GM12873 (cell line): ENCODE measurements around the gene ASAP2.

ENCODE experiments used
- TF ChIP-seq, protein P1 (sequence below): IDR thresholded peaks from 2 replicates; pipeline ENCODE4 v1.5.1; 2012; ENCODE audit warnings: low read depth, mild to moderate bottlenecking, moderate library complexity, low read length, control low read depth; ENCODE audit not compliant: insufficient read depth; ENCODE audit errors: missing control alignments

ASAP2 gene

DNA sequence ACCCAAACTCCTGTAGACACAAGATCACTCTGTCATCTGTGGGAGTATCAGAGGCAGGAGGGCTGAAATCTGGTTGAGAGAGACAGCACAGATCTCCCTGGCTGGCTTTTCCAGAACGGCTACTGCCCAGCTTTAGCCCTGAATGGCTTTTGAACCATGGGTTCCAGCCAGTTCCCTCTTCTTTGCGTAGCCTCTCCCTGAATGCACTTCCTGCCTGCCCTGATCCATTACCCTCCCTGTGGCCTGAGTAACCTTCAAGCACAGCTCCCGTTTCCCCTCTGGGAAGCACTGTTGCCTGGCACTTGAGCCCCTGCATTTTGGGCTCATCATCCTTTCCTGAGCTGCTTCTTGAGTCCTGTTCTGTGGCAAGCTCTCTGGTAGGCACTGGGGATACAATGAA, 68.8 kb downstream of the ASAP2 start:
- TF ChIP-seq, protein P1, sequence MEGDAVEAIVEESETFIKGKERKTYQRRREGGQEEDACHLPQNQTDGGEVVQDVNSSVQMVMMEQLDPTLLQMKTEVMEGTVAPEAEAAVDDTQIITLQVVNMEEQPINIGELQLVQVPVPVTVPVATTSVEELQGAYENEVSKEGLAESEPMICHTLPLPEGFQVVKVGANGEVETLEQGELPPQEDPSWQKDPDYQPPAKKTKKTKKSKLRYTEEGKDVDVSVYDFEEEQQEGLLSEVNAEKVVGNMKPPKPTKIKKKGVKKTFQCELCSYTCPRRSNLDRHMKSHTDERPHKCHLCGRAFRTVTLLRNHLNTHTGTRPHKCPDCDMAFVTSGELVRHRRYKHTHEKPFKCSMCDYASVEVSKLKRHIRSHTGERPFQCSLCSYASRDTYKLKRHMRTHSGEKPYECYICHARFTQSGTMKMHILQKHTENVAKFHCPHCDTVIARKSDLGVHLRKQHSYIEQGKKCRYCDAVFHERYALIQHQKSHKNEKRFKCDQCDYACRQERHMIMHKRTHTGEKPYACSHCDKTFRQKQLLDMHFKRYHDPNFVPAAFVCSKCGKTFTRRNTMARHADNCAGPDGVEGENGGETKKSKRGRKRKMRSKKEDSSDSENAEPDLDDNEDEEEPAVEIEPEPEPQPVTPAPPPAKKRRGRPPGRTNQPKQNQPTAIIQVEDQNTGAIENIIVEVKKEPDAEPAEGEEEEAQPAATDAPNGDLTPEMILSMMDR, result no peak

DNA sequence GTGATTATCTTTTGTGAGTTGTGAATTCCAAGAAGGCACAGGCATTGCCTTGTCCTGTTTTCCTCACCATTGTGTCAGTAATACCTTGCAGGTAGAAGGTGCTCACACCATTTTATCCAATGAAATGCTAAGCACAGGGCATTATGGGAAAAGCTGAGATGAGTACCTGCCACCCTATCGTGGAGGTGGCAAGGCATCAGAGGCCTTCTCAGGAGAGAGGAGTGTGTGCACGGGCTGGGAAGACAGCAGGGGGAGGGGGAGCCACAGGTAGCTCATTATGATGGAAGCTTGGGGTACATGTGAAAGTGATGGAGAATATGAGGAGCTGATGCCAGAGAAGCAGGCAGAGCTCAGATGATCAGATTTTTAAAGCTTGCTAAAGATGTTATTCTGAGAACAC, 69.5 kb downstream of the ASAP2 start:
- TF ChIP-seq, protein P1, result no peak

DNA sequence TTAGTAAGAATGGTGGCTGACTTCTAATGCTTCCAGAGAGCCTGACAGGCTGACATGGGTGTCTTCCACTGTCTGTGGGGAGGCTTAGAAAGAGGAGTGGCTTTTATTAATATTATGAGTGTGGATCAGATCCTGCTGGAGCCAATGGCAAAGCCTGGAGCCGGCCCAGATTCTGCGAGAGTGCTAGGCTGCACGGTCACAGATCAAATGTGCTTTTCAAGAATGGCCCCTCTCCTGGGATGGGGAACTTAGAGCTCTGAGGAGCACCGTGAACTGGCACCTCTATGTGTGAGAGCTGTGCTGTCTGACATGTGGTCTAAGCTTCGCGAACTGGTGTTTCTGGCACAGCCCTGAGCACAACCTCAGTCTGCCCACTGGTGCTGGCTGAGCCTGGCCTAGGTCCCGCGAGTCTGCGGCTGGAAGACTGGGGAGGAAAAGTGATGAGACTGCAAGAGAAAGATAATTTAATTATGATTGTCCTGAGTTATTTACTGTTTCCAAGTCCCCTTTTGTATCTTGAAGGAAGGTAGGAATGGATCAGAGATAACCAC, 70.4 kb downstream of the ASAP2 start:
- TF ChIP-seq, protein P1, result no peak

DNA sequence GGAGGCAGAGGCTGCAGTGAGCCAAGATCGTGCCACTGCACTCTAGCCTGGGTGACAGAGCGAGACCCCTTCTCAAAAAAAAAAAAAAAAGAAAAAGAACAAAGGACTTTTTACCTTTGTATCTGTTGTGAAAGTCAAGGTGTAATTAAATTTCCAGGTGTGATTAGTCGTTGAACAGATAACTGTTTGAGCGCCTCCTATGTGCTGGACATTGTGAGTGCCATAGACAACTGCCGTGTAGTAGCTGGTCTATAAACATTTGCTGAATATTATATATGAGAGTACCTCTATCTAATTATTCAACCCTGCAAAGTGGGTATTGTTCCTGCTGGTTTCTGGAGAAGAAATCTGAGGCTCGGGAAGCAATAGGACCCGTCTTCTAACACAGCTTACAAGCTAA, 71.8 kb downstream of the ASAP2 start:
- TF ChIP-seq, protein P1, result no peak

DNA sequence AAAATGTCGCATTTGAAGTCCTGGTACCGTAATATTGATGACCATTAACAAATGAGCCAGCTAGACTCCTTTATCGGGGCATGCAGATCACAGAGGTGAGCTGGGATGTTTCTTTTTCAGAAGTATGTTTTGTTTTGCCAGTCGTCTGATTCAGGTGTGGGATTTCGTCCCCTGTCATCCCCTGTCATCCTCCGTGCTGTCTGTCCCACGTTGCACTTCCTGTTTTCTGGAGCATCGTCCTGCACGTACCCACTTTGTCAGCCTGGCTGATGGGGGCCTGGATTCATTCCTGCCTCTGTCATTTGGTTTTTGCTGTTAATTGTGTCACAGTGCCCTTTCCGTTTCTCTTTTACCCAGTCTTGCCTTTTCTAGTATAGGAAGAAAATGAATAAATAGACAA, 72.8 kb downstream of the ASAP2 start:
- TF ChIP-seq, protein P1, result no peak

DNA sequence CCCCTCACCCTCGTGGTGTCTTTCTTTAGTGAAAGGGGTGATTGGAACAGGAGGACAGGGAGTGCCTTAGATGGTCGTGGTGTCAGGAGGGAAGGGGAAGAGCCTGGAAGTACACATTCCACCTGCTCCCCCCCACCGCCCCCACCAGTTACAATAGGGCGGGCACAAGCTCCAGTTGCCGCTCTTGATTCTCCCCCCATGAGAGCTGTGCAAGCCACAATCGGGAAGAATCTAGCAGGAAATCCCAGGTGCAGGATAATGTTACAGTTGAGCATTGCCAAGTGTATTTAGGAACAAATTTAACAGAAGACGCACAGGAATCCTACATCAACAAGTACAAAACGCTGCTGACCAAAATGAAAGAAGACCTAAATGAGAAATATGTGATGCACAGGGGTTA, 73.6 kb downstream of the ASAP2 start:
- TF ChIP-seq, protein P1, result no peak

DNA sequence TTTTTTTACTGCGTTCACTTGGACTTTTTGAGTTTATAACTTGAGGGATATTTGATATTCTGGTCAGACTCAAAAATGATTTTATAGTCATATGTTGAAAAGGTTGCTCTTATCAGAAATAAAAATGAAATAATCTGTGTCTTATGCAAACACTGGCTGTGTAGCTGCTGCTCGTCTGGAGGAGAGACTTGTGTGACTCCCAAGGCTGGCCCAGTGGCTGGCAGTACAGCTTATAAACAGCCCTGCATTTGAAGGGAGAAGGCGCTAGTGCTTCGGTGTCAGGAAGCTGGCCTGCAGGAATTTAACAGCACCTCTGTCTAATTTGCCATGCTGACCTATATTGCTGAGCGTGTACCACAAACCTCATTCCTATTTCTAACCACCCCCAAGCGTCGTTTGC, 74.5 kb downstream of the ASAP2 start:
- TF ChIP-seq, protein P1, result no peak
